Thyroid gland (tissue), 4 donors: ENCODE results near the gene MYL10.

Source experiments
- CTCF ChIP-seq, 6 experiments: fragments of 200-600 bp in 3 of 6; fragments of 450-650 bp in 3 of 6; sonication (generic) in 3 of 6; IDR thresholded peaks; one replicate each; pipeline ENCODE4 v1.5.1; 2016 to 2019; ENCODE audit warnings: antibody characterized with exemption in 6 of 6, mild to moderate bottlenecking in 2 of 6, inconsistent platforms in 1 of 6, moderate library complexity in 1 of 6
- POLR2A ChIP-seq, 2 donors: fragments of 450-650 bp; IDR thresholded peaks; one replicate each; pipeline ENCODE4 v1.6.1; 2017; ENCODE audit warnings: antibody characterized with exemption in 2 of 2, mild to moderate bottlenecking in 2 of 2, moderate library complexity in 1 of 2

- TF ChIP-seq CTCF (IDR thresholded peaks at IDR 0.05): no peak
- TF ChIP-seq POLR2A (IDR thresholded peaks at IDR 0.05): no peak
Observed at GRCh38 chr7:101597941-101598340, 31.2 kb downstream of the MYL10 start.
